ENCODE results near the gene FOXP4.

FOXP4 gene

DNA sequence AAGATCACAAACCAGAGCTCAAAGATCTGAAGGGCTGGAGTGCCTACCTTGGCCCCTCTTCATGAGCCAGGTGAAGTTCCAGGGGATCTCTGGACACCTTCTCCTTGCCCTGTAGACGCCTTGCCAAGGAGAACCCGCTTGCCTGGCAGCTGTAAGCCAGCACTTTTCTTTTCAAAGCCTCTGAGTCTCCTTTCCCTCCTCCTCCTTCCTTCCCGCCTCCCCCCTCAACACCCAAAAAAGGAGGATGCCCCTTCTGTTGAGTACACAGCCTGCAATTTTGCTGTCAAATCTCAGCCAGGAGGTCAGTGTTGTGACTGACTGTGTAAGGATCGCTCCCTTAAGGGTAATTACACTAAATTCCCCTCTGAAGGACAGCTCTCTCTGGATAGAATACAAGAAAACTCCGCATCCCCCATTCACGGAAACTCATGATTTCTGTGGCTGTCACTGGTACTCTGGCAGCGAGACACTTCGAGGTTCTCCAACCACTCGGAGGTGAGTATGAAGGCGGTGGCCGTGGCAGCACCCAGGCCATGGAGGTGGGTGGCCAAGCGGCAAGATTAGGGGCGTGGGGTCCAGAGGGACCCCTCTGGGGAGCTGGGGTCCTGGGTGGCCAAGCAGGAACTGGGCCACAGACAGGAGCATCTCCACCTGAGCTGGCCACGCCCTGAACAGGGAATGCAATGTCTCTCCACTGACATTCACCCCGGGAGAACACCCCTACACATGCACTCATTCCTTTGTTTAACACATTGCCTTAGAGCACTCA is 23.2 kb upstream of the FOXP4 start:
- Histone ChIP-seq H3K27ac (ENCODE audit: low read length) (no peak overlapping the region), H3K4me3 (ENCODE audit: low read length) (no peak overlapping the region), H3K36me3 (ENCODE audit: control insufficient read depth, insufficient read depth, low read length) (no peaks in the 10 kb centered on the region), H3K27me3 (ENCODE audit: control insufficient read depth, insufficient read depth, low read length) (no peaks in the 10 kb centered on the region), H3K9me3 (ENCODE audit: control insufficient read depth, insufficient read depth, low read length) (no peaks in the 10 kb centered on the region), H3K4me1 (ENCODE audit: control insufficient read depth, insufficient read depth, low read length) (peaks cover 3% of the 10 kb centered on the region; the same call in 1 of the 2 replicates)
- DNase-seq (ENCODE audit: low read depth, low spot score): no peak
- no CpG with 5 or more reads among the region's 15 CpGs for WGBS (ENCODE audit: insufficient coverage, insufficient read length)

DNA sequence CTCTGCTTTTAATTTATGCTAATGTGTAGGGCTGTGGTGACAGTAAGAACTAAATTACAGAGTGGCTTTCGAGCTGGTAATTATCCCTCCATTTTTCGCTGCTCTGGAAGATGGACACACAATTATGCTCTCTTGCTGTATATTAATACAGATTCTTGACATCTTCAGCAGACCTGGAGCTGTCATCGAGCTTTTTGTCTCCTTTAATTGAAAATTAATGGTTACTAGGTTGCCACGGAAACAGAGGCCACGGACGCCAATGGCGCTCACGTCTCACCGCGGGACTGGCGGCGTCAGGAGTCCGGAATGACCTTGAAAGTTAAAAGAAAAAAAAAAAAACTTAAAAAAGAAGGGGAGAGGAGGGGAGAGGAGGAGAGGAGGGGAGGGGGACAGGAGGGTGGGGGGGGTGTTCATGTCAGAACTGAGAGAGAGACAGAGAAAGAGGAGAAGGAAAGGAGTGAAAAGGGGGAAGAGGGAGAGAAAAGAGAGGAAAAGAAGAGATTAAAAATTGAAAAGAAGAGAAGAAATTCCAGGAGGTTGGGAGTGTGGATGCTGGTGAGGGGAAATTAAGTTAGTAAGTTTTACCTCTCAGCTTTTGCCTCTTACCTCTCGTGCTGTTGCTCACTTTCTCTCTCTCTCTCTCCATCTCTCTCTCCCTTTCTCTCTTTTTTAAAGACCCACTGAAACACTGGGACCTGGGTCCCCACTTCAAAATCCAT is 22.1 kb upstream of the FOXP4 start:
- DNase-seq (ENCODE audit: low read depth, low spot score): no peak
- Histone ChIP-seq H3K4me1 (ENCODE audit: control insufficient read depth, insufficient read depth, low read length) (peaks cover 4% of the 10 kb centered on the region; the same call in 1 of the 2 replicates), H3K4me3 (ENCODE audit: low read length) (no peak overlapping the region), H3K27me3 (ENCODE audit: control insufficient read depth, insufficient read depth, low read length) (no peaks in the 10 kb centered on the region), H3K36me3 (ENCODE audit: control insufficient read depth, insufficient read depth, low read length) (no peaks in the 10 kb centered on the region), H3K27ac (ENCODE audit: low read length) (no peak overlapping the region), H3K9me3 (ENCODE audit: control insufficient read depth, insufficient read depth, low read length) (no peaks in the 10 kb centered on the region)
- no CpG with 5 or more reads among the region's 14 CpGs for WGBS (ENCODE audit: insufficient coverage, insufficient read length)

DNA sequence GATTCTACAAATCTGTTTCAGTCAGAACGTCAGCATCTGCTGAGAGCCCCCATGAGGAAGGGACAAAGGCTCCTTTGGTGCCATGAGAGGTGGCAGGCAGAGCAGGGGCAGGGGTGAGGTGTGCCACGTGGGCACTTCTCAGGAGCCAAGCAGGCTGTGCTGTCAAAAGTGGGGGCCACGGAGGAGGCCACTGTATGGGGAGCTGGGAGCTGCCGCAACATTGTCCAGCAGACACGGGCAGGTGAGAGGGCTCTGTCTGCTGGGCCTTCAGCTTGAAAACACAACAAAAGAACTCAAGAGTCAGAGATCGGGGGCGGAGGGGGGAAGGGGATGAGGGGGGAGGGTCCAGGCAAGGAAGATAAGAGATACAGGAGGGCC is 21.6 kb upstream of the FOXP4 start:
- peaks cover 4% of the 10 kb centered on the region; the same call in 1 of the 2 replicates for H3K4me1 ChIP-seq (ENCODE audit: control insufficient read depth, insufficient read depth, low read length)
- no peaks in the 10 kb centered on the region for H3K9me3 ChIP-seq (ENCODE audit: control insufficient read depth, insufficient read depth, low read length)
- no peaks in the 10 kb centered on the region for H3K27me3 ChIP-seq (ENCODE audit: control insufficient read depth, insufficient read depth, low read length)
- WGBS (ENCODE audit: insufficient coverage, insufficient read length): no CpG with 5 or more reads among the region's 7 CpGs
- no peaks in the 10 kb centered on the region for H3K36me3 ChIP-seq (ENCODE audit: control insufficient read depth, insufficient read depth, low read length)
- DNase-seq (ENCODE audit: low read depth, low spot score): no peak
- H3K27ac ChIP-seq (ENCODE audit: low read length): no peak overlapping the region
- no peak overlapping the region for H3K4me3 ChIP-seq (ENCODE audit: low read length)

DNA sequence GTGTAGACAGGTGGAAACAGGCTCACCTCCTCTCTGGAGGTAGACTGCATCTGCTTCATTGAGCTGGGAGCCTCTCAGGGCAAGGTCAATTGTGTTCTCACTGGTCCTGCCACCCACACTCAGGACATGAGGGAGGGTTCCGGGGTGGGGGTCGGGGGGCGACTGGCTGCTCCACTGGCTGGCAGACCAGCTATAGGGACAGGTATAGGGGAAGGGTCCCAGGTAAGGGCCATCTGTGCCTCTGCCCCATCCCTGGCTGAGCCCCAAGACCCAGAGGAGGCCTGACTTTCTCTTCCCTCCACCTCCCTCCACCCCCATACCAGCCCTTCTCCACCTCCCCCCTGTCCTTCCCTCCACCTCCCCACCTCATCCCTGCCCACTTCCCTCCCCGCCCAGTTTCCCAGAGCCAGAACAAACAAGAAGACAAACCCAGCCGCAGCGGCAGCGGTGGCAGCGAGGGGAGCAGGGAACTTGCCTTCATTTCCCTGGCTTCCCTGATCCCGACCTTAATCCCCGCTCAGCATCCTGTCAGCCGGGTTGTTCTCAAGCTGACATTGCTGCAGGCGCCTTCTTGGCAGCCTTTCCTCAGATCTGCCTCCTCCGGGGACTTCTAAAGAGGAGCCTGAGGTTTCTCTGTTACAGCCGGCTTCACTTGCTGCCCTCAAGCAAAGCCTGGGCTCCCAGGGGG is 18.3 kb upstream of the FOXP4 start:
- no CpG with 5 or more reads among the region's 14 CpGs for WGBS (ENCODE audit: insufficient coverage, insufficient read length)
- Histone ChIP-seq H3K4me3 (ENCODE audit: low read length) (no peak overlapping the region), H3K27me3 (ENCODE audit: control insufficient read depth, insufficient read depth, low read length) (no peaks in the 10 kb centered on the region), H3K9me3 (ENCODE audit: control insufficient read depth, insufficient read depth, low read length) (no peaks in the 10 kb centered on the region), H3K36me3 (ENCODE audit: control insufficient read depth, insufficient read depth, low read length) (no peaks in the 10 kb centered on the region), H3K4me1 (ENCODE audit: control insufficient read depth, insufficient read depth, low read length) (peaks cover 6% of the 10 kb centered on the region; the same call in 1 of the 2 replicates), H3K27ac (ENCODE audit: low read length) (no peak overlapping the region)
- DNase-seq (ENCODE audit: low read depth, low spot score): no peak

DNA sequence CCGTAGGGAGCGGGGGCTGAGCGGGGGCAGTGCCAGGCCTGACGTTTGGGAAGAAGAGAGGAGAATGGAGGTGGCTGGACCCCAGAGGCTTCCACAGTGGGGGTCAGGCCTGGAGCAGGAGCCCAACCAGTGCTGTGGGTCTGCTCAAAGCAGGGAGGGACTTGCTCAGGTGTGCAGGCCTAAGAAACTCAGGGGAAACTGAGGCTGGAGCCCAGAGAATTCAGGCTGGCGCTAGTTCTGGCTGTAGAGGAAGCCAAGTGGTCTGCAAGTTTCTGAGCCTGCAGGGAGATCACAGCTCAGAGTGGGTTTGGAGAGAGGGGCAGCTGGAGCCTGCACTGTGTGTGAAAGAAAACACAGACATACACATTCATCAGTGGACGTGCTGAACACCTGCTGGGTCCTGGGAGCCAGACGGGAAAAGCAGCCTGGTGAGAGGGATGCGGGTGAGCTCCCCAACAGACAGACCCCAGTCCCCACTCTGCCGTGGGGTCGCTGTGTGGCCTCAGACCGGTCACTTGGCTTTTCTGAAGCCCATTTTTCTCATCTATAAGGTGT is 17.7 kb upstream of the FOXP4 start:
- DNase-seq (ENCODE audit: low read depth, low spot score): no peak
- Histone ChIP-seq H3K27ac (ENCODE audit: low read length) (no peak overlapping the region), H3K36me3 (ENCODE audit: control insufficient read depth, insufficient read depth, low read length) (no peaks in the 10 kb centered on the region), H3K9me3 (ENCODE audit: control insufficient read depth, insufficient read depth, low read length) (no peaks in the 10 kb centered on the region), H3K4me1 (ENCODE audit: control insufficient read depth, insufficient read depth, low read length) (peaks cover 6% of the 10 kb centered on the region; the same call in 1 of the 2 replicates), H3K27me3 (ENCODE audit: control insufficient read depth, insufficient read depth, low read length) (no peaks in the 10 kb centered on the region), H3K4me3 (ENCODE audit: low read length) (no peak overlapping the region)
- no CpG with 5 or more reads among the region's 11 CpGs for WGBS (ENCODE audit: insufficient coverage, insufficient read length)

DNA sequence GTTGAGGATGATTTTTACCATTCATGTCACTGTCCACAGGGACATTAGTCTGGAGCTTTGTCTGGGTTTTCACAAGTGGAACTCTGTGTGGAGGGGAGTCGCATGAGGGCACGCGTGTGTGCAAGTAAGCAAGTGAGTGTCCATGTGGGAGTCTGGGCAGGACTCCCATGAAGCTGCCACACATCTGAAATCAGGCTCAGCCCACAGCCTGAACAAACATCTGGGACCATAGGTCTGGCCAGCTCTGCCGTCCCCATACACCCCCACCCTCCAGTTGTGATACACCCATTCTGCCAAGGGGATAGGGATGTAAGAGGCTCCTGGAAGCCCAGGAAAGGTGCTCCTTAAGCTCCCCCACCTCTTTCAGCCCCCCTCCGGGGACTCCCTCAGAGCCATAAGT is 17.1 kb upstream of the FOXP4 start:
- H3K4me3 ChIP-seq (ENCODE audit: low read length): no peak overlapping the region
- no peak overlapping the region for H3K27ac ChIP-seq (ENCODE audit: low read length)
- no peaks in the 10 kb centered on the region for H3K36me3 ChIP-seq (ENCODE audit: control insufficient read depth, insufficient read depth, low read length)
- H3K9me3 ChIP-seq (ENCODE audit: control insufficient read depth, insufficient read depth, low read length): no peaks in the 10 kb centered on the region
- no peaks in the 10 kb centered on the region for H3K27me3 ChIP-seq (ENCODE audit: control insufficient read depth, insufficient read depth, low read length)
- no peak for DNase-seq (ENCODE audit: low read depth, low spot score)
- H3K4me1 ChIP-seq (ENCODE audit: control insufficient read depth, insufficient read depth, low read length): peaks cover 6% of the 10 kb centered on the region; the same call in 1 of the 2 replicates
- no CpG with 5 or more reads among the region's 5 CpGs for WGBS (ENCODE audit: insufficient coverage, insufficient read length)

DNA sequence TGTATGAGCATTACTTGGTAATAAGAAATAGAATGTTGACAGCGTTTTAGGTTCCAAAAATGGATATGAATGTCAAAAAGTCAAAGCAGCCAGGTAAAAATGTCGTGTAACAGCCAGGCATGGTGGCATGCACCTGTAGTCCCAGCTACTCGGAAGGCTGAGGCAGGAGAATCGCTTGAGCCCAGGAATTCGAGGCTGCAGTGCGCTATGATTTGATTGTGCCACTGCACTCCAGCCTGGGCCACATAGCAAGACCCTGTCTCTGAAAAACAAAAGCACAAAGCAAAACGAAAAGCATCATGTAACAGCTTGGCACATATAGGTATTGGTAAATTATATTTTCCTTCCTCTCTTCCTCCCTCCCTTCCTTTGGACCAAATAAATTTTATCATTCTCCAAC is 16.2 kb upstream of the FOXP4 start:
- WGBS (ENCODE audit: insufficient coverage, insufficient read length): no CpG with 5 or more reads among the region's 7 CpGs
- peaks cover 5% of the 10 kb centered on the region; the same call in 1 of the 2 replicates for H3K4me1 ChIP-seq (ENCODE audit: control insufficient read depth, insufficient read depth, low read length)
- no peak overlapping the region for H3K4me3 ChIP-seq (ENCODE audit: low read length)
- DNase-seq (ENCODE audit: low read depth, low spot score): no peak
- no peak overlapping the region for H3K27ac ChIP-seq (ENCODE audit: low read length)
- H3K9me3 ChIP-seq (ENCODE audit: control insufficient read depth, insufficient read depth, low read length): no peaks in the 10 kb centered on the region
- H3K36me3 ChIP-seq (ENCODE audit: control insufficient read depth, insufficient read depth, low read length): no peaks in the 10 kb centered on the region
- no peaks in the 10 kb centered on the region for H3K27me3 ChIP-seq (ENCODE audit: control insufficient read depth, insufficient read depth, low read length)

DNA sequence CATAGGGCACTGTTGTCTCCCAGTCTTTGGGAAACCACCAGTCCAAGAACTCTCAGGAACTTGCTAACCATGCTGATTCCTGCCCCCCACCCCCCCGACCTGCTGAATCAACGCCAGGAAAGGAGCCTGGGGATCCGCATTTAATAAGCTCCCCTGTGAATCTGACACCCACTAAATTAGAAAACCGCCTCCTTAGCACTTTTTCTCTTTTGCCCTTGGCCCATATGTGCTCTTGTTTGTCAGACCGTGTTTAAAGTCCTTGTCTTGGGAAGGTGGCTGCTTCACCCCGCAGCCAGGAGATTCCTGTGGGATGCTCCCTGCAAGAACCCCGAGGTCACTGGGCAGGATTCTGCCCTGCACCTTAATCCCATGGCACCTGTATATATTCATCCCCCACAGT is 15.7 kb upstream of the FOXP4 start:
- no CpG with 5 or more reads among the region's 7 CpGs for WGBS (ENCODE audit: insufficient coverage, insufficient read length)
- DNase-seq (ENCODE audit: low read depth, low spot score): no peak
- Histone ChIP-seq H3K36me3 (ENCODE audit: control insufficient read depth, insufficient read depth, low read length) (no peaks in the 10 kb centered on the region), H3K4me3 (ENCODE audit: low read length) (no peak overlapping the region), H3K27me3 (ENCODE audit: control insufficient read depth, insufficient read depth, low read length) (no peaks in the 10 kb centered on the region), H3K9me3 (ENCODE audit: control insufficient read depth, insufficient read depth, low read length) (no peaks in the 10 kb centered on the region), H3K4me1 (ENCODE audit: control insufficient read depth, insufficient read depth, low read length) (peaks cover 5% of the 10 kb centered on the region; the same call in 1 of the 2 replicates), H3K27ac (ENCODE audit: low read length) (no peak overlapping the region)

DNA sequence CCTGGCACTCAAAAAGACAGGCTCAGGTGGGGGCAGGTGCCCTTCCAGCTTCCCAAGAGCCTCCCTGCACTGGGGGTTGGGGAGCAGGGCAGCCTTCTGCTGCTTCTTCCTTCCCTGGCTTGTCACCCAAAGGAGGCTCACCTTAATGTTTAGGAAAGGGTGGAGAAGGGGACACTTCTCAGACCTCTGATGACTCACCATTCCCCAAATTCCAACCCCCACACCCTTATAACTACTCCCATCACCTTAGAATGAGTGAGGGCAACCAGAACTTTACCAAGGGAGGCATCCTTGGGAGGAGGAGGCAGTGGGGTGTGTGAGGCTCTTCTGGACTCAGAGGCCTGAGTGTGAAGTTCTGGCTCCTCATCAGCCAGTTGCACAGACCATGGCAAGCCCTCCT is 15.2 kb upstream of the FOXP4 start:
- Histone ChIP-seq H3K27me3 (ENCODE audit: control insufficient read depth, insufficient read depth, low read length) (no peaks in the 10 kb centered on the region), H3K27ac (ENCODE audit: low read length) (no peak overlapping the region), H3K9me3 (ENCODE audit: control insufficient read depth, insufficient read depth, low read length) (no peaks in the 10 kb centered on the region), H3K4me3 (ENCODE audit: low read length) (no peak overlapping the region), H3K4me1 (ENCODE audit: control insufficient read depth, insufficient read depth, low read length) (peaks cover 5% of the 10 kb centered on the region; the same call in 1 of the 2 replicates), H3K36me3 (ENCODE audit: control insufficient read depth, insufficient read depth, low read length) (no peaks in the 10 kb centered on the region)
- DNase-seq (ENCODE audit: low read depth, low spot score): no peak

All from iPS DF 6.9 (cell line).